Stomach (tissue), 9 donors: ENCODE data around the gene PCSK2. TPM values are rescaled to one million over a fixed set of nuclear protein-coding genes. Genes with fewer than 3 reads are reported as not detected.

ENCODE experiments used
- DNase-seq, 2 donors: peaks; one replicate each; pipeline versions ENCODE4 v3.0.0 to v3.0.0-alpha.2; 2013 to 2019
- H3K27ac ChIP-seq, 5 donors: fragments of 200-600 bp in 4 of 5; sonication (generic) in 4 of 5; one replicate each; pipeline ENCODE4 v1.5.1; 2013 to 2019; ENCODE audit warnings: mild to moderate bottlenecking in 1 of 5, moderate library complexity in 1 of 5
- H3K27me3 ChIP-seq, 3 donors: fragments of 200-600 bp; sonication (generic); one replicate each; pipeline ENCODE4 v1.5.1; 2017 to 2019; ENCODE audit warnings: mixed run types in 1 of 3
- H3K36me3 ChIP-seq, 4 donors: fragments of 200-600 bp; sonication (generic); 1 replicate in 3 of 4; 2 replicates in 1 of 4; pipeline ENCODE4 v1.5.1; 2016 to 2019
- H3K4me1 ChIP-seq, 4 donors: fragments of 200-600 bp; sonication (generic); one replicate each; pipeline ENCODE4 v1.5.1; 2016 to 2019
- H3K4me3 ChIP-seq, 4 donors: fragments of 200-600 bp; sonication (generic) in 3 of 4; one replicate each; pipeline ENCODE4 v1.5.1; 2016 to 2019; ENCODE audit warnings: mild to moderate bottlenecking in 1 of 4
- H3K9me3 ChIP-seq, 4 donors: fragments of 200-600 bp; sonication (generic); one replicate each; pipeline ENCODE4 v1.5.1; 2016 to 2019
- CTCF ChIP-seq, 7 experiments: fragments of 450-650 bp in 4 of 7; fragments of 200-600 bp in 3 of 7; sonication (generic) in 3 of 7; IDR thresholded peaks; one replicate each; pipeline ENCODE4 v1.5.1; 2016 to 2019; ENCODE audit warnings: antibody characterized with exemption in 7 of 7, control low read depth in 2 of 7, mild to moderate bottlenecking in 1 of 7
- EP300 ChIP-seq: sonication (generic); formaldehyde crosslinking; IDR thresholded peaks from one replicate; pipeline ENCODE4 v1.6.1; 2017; ENCODE audit warnings: antibody characterized with exemption
- POLR2A ChIP-seq, 4 donors: fragments of 450-650 bp; IDR thresholded peaks; one replicate each; pipeline ENCODE4 v1.6.1; 2016; ENCODE audit warnings: antibody characterized with exemption in 4 of 4, control low read depth in 2 of 4, mild to moderate bottlenecking in 1 of 4, moderate library complexity in 1 of 4
- POLR2AphosphoS5 ChIP-seq, 3 donors: sonication (generic); formaldehyde crosslinking; IDR thresholded peaks; one replicate each; pipeline ENCODE4 v1.6.1; 2016; ENCODE audit warnings: antibody characterized with exemption in 3 of 3
- WGBS, 5 donors: extraction: QIAGEN DNeasy Blood & Tissue Kit in 3 of 5; methylation state at CpG; one replicate each; pipeline versions ENCODE4 v1.1.5 to v1.1.7; 2013 to 2018; 5-methylcytosine and 5-hydroxymethylcytosine counted together
- intact Hi-C: fragments of 100-400 bp; cut with DNase I; formaldehyde crosslinking; loops from one replicate; pipeline ENCODE4 v1.15.1; 2023; ENCODE audit warnings: low total_unique reads
- polyA plus RNA-seq, 3 donors: library from polyadenylated mRNA; stranded (reverse); fragments of 200-250 nt; gene quantifications; one replicate each; pipeline ENCODE4 v1.2.3, GENCODE V29; 2013
- total RNA-seq, 5 donors: library from RNA; depleted of rRNA; stranded (reverse); fragments of >200 nt; gene quantifications; one replicate each; pipeline versions ENCODE4 v1.1.0 to v1.2.3, GENCODE V29; 2014 to 2016
- donor health status: healthy with polysubstance abuse.
- donor health status: Bipolar disorder and iron deficiency.
- donor health status: healthy.

PCSK2 gene
- total and polyA plus RNA-seq, 8 donors: 0.15 to 3.7 (median 1.2) TPM; not detected in 2

GRCh38 chr20:17495826-17496225 lies 269.0 kb downstream of the PCSK2 start:
- DNase-seq: no peak
- 88 to 96% (median 90%) methylated on average over 9 of the region's 9 CpGs for WGBS, 5 donors

DNA sequence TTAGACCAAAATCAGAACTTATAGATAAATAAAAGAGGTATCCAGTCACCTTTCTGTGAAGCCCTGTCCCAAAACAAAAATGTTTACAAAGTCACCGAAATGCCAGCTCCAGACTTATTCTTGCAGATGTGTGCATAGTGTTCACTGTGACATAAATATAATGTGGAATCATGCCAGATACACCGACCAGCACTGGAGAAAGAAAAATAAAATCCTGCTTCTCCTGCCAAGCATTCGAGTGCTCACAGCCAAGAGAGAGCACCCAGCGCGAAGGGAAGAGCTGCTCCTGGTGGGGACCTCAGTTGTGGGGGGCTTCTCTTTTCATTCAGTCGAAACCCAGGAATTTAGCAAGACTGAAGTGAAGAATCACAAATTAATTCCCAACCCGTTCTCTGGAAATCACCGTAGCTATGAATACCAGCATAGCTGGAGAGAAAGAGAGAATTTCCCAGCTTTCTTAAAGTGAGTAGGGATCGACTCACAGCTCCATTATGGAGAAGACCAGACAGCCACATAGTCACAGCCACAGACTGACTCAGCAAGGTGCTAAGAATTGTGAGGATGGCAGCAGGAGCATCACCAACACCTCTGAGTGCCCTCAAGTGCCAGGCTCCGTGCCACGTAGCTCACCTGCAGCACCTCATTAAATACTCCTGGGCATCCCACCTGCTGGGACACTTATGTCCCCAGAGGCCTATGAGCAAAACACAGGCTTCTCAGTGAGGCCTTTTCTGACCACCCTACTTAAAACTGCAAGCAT lies 271.2 kb downstream of the PCSK2 start:
- peaks cover 0 to 9% (median 4%) of the 10 kb centered on the region in 4 donors for H3K4me1 ChIP-seq
- DNase-seq: peak in 1 of 2 donors; percentile 24
- no peaks in the 10 kb centered on the region for H3K36me3 ChIP-seq
- H3K9me3 ChIP-seq: no peaks in the 10 kb centered on the region
- intact Hi-C loops: no loop called here
- 37 to 47% (median 42%) methylated on average over 11 of the region's 11 CpGs for WGBS, 5 donors
- no peaks in the 10 kb centered on the region for H3K27me3 ChIP-seq
- TF ChIP-seq POLR2A (IDR thresholded peaks at IDR 0.05) (no peak), EP300 (no peak), CTCF (IDR thresholded peaks at IDR 0.05) (no peak), POLR2AphosphoS5 (IDR thresholded peaks at IDR 0.05) (no peak)
- no peak overlapping the region for H3K4me3 ChIP-seq
- no peak overlapping the region for H3K27ac ChIP-seq

More at GRCh38 chr20:17495826-17496225, 269.0 kb downstream of the PCSK2 start:
- H3K27ac ChIP-seq: no peak overlapping the region
- H3K9me3 ChIP-seq: no peaks in the 10 kb centered on the region
- H3K4me3 ChIP-seq: no peak overlapping the region
- no peaks in the 10 kb centered on the region for H3K27me3 ChIP-seq
- no peaks in the 10 kb centered on the region for H3K36me3 ChIP-seq
- peaks cover 0 to 9% (median 4%) of the 10 kb centered on the region in 4 donors for H3K4me1 ChIP-seq
- intact Hi-C loops: no loop called here
- TF ChIP-seq POLR2AphosphoS5 (IDR thresholded peaks at IDR 0.05) (no peak), CTCF (IDR thresholded peaks at IDR 0.05) (no peak), POLR2A (IDR thresholded peaks at IDR 0.05) (no peak), EP300 (no peak)

DNA sequence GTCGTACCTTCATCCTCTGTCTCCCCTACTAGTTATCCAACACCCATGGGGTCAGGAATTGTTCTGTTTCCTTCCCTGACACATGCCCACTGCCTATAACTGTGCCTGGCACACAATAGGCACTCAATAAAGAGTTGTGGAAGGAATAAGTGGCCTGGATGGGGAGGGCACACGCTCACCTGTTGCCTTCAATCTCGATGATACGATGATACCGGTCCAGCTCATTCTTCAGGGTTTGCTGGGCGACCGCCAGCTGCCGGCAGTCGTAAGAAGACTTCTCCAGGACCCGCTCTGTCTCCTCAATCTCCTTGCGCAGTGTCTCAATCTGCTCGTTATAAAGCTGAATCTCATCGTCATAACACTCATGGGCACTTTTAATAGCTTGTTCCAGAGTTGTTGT lies 271.8 kb downstream of the PCSK2 start:
- Histone ChIP-seq H3K27ac (no peak overlapping the region), H3K36me3 (no peaks in the 10 kb centered on the region), H3K4me3 (no peak overlapping the region), H3K4me1 (peaks cover 0 to 9% (median 4%) of the 10 kb centered on the region in 4 donors), H3K9me3 (no peaks in the 10 kb centered on the region), H3K27me3 (no peaks in the 10 kb centered on the region)
- intact Hi-C loops: no loop called here
- no peak for DNase-seq
- TF ChIP-seq CTCF (IDR thresholded peaks at IDR 0.05) (no peak), EP300 (no peak)
- 84 to 94% (median 92%) methylated on average over 13 of the region's 13 CpGs for WGBS, 5 donors

- no peak for DNase-seq
- H3K27me3 ChIP-seq: no peaks in the 10 kb centered on the region
- no peaks in the 10 kb centered on the region for H3K36me3 ChIP-seq
- H3K27ac ChIP-seq: no peak overlapping the region
- H3K4me3 ChIP-seq: no peak overlapping the region
- 78 to 88% (median 84%) methylated on average over 5 of the region's 5 CpGs for WGBS, 5 donors
- intact Hi-C loops: no loop called here
- no peaks in the 10 kb centered on the region for H3K9me3 ChIP-seq
- TF ChIP-seq CTCF (IDR thresholded peaks at IDR 0.05): no peak
- H3K4me1 ChIP-seq: peaks cover 0 to 9% (median 4%) of the 10 kb centered on the region in 4 donors
Observed at GRCh38 chr20:17499041-17499440, 272.2 kb downstream of the PCSK2 start.
